Measurements from ENCODE around the gene ISYNA1. TPM values are rescaled to one million over a fixed set of nuclear protein-coding genes. Genes with fewer than 3 reads are reported as not detected.
A peak's percentile ranks its signal among the peaks of the same experiment; 100 is the strongest.

Gene ISYNA1
- total RNA-seq, 1 donor from 2014 or later = 251 TPM

DNA sequence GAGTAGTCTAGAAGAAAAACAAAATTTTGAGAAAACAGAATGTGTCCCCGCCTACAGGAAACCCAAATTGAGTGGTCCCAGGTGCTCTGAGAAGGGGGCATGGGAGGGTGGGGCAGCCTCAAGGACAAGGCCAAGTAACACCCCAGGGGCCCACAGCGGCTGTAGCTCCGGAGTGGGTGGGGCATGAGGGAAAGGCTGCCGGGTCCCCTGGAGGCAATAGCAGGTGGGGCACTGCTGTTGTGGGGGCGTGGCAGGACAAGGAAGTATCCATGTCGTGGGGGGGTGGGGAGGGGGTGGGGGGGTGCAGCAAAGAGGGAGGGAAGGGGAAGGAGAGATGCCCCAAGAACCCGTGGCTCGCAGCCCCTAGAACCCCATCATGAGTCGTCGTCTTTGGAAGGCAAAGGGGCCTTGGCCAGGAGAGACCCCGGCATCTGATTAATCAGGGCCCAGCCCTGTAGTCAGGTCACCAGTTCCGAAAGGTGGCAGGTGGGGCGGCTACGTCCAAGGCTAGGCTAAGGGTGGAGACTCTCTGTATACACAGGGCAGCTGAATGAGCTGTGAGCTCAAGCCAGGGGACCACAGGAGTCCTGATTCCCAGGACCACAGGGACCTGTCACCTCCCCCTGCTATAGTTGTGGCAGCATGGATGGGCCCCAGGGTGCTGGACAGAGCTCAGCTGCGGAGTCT is 7.5 kb upstream of the ISYNA1 start:
- Mint-ChIP-seq H3K4me1 (peaks cover 34% of the 10 kb centered on the region), H3K27ac (ENCODE audit: unreplicated experiment) (no peak overlapping the region), H3K27me3 (ENCODE audit: low read depth) (no peaks in the 10 kb centered on the region), H3K36me3 (ENCODE audit: low read depth) (peaks cover 6% of the 10 kb centered on the region), H3K4me3 (no peak overlapping the region), H3K9me3 (peaks cover 3% of the 10 kb centered on the region)
- DNase-seq (ENCODE audit: low read depth, low spot score) = no peak
- TF ChIP-seq, protein P1, sequence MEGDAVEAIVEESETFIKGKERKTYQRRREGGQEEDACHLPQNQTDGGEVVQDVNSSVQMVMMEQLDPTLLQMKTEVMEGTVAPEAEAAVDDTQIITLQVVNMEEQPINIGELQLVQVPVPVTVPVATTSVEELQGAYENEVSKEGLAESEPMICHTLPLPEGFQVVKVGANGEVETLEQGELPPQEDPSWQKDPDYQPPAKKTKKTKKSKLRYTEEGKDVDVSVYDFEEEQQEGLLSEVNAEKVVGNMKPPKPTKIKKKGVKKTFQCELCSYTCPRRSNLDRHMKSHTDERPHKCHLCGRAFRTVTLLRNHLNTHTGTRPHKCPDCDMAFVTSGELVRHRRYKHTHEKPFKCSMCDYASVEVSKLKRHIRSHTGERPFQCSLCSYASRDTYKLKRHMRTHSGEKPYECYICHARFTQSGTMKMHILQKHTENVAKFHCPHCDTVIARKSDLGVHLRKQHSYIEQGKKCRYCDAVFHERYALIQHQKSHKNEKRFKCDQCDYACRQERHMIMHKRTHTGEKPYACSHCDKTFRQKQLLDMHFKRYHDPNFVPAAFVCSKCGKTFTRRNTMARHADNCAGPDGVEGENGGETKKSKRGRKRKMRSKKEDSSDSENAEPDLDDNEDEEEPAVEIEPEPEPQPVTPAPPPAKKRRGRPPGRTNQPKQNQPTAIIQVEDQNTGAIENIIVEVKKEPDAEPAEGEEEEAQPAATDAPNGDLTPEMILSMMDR (conservative IDR thresholded peaks at IDR 0.05) = no peak

DNA sequence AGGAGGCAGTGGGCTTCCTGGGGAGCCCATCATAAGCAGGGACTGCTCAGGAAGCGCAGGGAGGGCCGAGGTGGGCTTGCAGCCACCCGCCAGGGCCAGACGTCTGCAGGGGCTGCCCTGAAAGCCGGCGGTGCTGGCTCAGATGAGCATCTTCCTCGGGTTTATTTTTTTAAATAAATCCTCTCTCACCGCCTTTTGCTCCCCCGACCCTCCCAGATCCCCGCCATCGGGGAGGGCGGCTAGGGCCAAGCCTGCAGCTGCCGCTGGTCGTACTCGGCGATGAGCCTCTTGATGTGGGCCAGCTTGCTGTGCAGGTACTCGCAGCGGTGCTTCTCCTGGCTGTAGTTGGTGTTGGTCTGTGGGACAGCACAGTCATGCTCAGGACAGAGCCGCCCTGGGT is 6.6 kb upstream of the ISYNA1 start:
- DNase-seq (ENCODE audit: low read depth, low spot score) = no peak
- Mint-ChIP-seq H3K4me3 (no peak overlapping the region), H3K4me1 (peaks cover 43% of the 10 kb centered on the region), H3K9me3 (peaks cover 3% of the 10 kb centered on the region), H3K36me3 (ENCODE audit: low read depth) (peaks cover 6% of the 10 kb centered on the region), H3K27ac (ENCODE audit: unreplicated experiment) (no peak overlapping the region), H3K27me3 (ENCODE audit: low read depth) (peaks cover under 1% of the 10 kb centered on the region)
- TF ChIP-seq, protein P1 (conservative IDR thresholded peaks at IDR 0.05) = no peak

DNA sequence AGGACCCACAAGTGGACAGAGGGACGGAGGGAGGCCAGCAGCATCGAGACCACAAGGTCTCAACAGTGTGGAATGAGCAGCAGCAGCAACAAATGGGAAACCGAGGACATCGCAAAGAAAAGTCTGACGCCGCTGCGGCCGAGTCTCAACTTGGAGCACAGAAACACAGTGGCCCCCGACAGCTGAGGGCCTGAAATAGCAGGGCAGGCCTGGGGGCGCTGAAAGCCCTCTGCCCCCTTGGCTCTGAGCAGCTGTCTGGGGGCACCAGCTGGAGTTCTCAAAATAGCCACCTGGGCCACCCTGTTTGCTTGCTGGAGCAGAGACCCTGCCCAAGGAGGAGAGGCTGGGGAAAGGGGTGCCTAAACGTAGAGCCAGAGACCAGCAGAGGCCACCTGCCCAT is 5.9 kb upstream of the ISYNA1 start:
- Mint-ChIP-seq H3K9me3 (peaks cover 3% of the 10 kb centered on the region), H3K36me3 (ENCODE audit: low read depth) (peaks cover 6% of the 10 kb centered on the region), H3K27me3 (ENCODE audit: low read depth) (peaks cover 5% of the 10 kb centered on the region), H3K4me1 (peaks cover 50% of the 10 kb centered on the region), H3K27ac (ENCODE audit: unreplicated experiment) (no peak overlapping the region), H3K4me3 (no peak overlapping the region)
- DNase-seq (ENCODE audit: low read depth, low spot score) = no peak
- TF ChIP-seq, protein P1 (conservative IDR thresholded peaks at IDR 0.05) = no peak

DNA sequence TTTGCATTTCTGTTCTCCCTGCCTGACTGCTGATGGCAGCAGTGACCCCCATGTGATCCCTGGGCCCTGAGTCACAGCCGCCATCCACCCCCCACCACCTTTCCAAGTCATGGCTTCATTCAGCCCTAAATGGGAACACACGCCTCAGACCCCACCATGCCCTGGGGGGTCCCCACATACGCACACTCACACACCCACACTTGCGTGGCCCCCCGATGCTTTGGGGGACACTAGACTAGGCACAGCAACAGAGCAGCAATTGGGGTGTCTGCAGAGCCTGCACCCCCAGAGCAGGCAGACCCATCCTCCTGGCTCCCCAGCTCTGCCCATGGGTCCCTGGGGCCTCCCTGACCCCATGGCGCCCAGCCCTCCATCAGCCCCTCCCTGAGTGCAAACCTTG is 5.5 kb upstream of the ISYNA1 start:
- no peak overlapping the region for H3K27ac Mint-ChIP-seq (ENCODE audit: unreplicated experiment)

DNA sequence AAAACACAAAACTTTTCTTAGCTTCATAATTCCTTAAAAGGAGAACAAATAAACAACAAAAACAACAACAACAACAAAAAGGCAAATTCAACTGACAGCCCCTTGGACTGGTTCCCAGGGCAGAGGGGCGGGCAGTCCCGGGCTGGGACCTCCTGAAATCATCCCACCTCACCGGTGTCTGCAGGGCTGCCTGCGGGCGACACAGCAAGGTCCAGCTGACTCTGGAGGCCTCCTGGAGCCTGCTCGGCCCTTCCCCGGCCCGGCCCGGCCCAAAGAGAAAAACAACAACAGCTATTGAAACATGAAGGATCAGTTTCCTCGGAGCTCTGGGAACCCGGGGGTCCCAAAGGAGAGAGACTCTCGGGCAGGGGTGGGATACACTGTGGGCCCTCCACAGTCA is 5.0 kb upstream of the ISYNA1 start:
- Mint-ChIP-seq H3K4me3 (peak overlapping the region; percentile 79), H3K4me1 (peaks cover 51% of the 10 kb centered on the region), H3K36me3 (ENCODE audit: low read depth) (peaks cover 2% of the 10 kb centered on the region), H3K27ac (ENCODE audit: unreplicated experiment) (no peak overlapping the region), H3K9me3 (peaks cover 3% of the 10 kb centered on the region), H3K27me3 (ENCODE audit: low read depth) (peaks cover 5% of the 10 kb centered on the region)
- no peak for DNase-seq (ENCODE audit: low read depth, low spot score)
- TF ChIP-seq, protein P1 (conservative IDR thresholded peaks at IDR 0.05) = no peak

More for the DNA sequence above, 5.5 kb upstream of the ISYNA1 start:
- TF ChIP-seq, protein P1 (conservative IDR thresholded peaks at IDR 0.05) = no peak
- peak overlapping the region; percentile 34 for H3K4me3 Mint-ChIP-seq
- H3K4me1 Mint-ChIP-seq = peaks cover 54% of the 10 kb centered on the region
- DNase-seq (ENCODE audit: low read depth, low spot score) = no peak
- H3K27me3 Mint-ChIP-seq (ENCODE audit: low read depth) = peaks cover 5% of the 10 kb centered on the region
- peaks cover 3% of the 10 kb centered on the region for H3K9me3 Mint-ChIP-seq
- peaks cover 5% of the 10 kb centered on the region for H3K36me3 Mint-ChIP-seq (ENCODE audit: low read depth)

Data from neural crest cell (in vitro differentiated cells).